ENCODE results near the gene PGA5.
A peak's percentile ranks its signal among the peaks of the same experiment; 100 is the strongest.
"Not testable (repeated sequence)": the region's sequence is repeated elsewhere in the genome, so short reads cannot be mapped to it uniquely, and the experiment has no call there.

Gene PGA5

GRCh38 chr11:61240875-61241274, at the start of gene PGA5:
PGA5 (plus strand) TSS chr11:61241175; CDS start chr11:61241227, 52 bp downstream.
- DNase-seq (ENCODE audit: low read depth): not testable (repeated sequence)

- no peak for DNase-seq (ENCODE audit: low read depth)
Measured at GRCh38 chr11:61193596-61193995, 47.4 kb upstream of the PGA5 start.

- DNase-seq (ENCODE audit: low read depth): no peak
Measured at GRCh38 chr11:61194169-61194671, 46.8 kb upstream of the PGA5 start.

GRCh38 chr11:61194981-61195695, 45.8 kb upstream of the PGA5 start:
- DNase-seq (ENCODE audit: low read depth): no peak

DNA sequence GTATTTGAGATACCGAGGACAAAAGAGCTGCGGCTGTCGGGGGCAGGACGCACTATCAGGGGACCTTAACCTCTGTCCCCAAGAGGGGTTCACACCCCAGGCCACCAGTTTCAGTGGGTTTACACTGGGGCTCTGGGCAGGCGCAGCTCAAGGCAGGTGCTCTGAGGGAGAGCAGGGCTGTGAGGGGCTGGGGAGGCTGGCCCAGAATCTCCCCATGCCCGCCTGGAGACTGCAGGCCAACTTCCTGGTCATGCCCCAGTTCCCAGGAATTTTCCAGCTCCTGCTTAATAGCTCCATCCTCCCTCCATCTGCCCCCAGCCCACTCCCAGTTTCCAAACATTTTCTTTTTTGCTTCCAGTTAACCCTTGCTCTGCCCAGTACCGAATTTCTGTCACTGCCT, 45.3 kb upstream of the PGA5 start:
- DNase-seq (ENCODE audit: low read depth): no peak

GRCh38 chr11:61198361-61198760, 42.6 kb upstream of the PGA5 start:
- DNase-seq (ENCODE audit: low read depth): no peak

- DNase-seq (ENCODE audit: low read depth): no peak
Measured at GRCh38 chr11:61198948-61199523, 41.9 kb upstream of the PGA5 start.

GRCh38 chr11:61201476-61201875, 39.5 kb upstream of the PGA5 start:
- no peak for DNase-seq (ENCODE audit: low read depth)

DNA sequence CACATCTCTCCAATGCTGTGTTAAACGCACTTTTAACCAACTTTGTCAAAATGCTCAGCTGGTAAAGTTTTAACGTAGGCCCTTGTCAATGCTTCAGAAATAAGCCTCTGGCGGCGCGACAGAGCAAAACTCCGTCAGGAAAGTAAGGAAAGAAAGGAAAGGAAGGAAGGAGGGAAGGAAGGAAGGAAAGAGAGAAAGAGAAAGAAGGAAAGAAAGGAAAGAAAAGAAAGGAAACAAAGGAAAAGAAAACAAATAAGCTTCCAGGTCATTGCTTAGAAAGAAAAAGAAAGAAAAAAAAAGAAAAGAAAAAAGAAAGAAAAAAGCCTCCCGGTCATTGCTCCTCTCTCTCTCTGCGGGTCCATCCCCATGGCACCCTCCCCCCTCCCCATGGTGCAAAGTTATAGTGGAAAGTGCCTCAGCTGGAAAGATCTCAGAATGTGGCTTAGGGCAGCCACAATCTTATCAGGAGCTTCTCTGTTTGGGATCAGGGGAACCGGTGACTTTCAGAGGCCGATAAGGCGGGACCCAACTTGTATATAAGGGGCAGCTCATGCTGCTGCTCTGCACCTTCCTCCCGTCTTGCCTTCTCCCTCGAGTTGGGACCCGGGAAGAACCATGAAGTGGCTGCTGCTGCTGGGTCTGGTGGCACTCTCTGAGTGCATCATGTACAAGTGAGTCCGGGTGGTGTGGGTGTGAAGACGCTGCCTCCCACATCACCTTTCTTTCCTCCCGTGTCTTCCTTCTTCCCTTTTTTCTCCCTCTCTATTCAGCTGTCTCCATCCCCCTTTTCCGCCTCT, 37.8 kb upstream of the PGA5 start, which contains the start of gene PGA3:
PGA3 (plus strand) TSS at position 566 of the 797 bp plus-strand sequence; CDS start at position 616, 50 bp downstream.
- peak; percentile 8 for DNase-seq (ENCODE audit: low read depth)

- not testable (repeated sequence) for DNase-seq (ENCODE audit: low read depth)
Measured at GRCh38 chr11:61203873-61204272, 37.1 kb upstream of the PGA5 start.

DNA sequence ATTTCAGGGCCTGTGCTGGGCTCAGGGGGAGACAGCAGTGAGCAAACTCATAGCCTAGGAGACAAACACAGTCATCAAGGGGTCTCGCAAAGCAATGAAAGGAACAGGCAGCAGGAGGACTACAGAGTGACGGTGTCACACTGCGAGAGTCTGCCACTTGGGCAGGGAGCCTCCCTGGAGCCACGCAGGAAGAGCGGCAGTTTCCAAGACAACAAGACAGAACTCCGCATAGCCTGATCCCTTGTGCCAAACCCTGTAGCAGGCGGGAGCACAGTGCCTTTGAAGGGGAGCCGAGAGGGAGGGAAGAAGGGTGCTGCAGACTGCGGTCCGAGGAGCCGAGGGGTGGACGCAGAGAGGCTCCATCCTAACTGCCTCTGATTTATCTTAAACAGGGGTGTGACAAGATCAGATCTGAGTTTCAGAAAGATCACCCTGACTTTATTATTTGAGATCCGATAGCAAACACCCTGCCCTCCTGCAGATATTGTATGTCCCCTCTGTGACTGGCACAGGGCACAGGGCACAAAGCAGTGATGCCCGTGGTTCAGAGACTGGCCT, 36.4 kb upstream of the PGA5 start:
- not testable (repeated sequence) for DNase-seq (ENCODE audit: low read depth)

DNA sequence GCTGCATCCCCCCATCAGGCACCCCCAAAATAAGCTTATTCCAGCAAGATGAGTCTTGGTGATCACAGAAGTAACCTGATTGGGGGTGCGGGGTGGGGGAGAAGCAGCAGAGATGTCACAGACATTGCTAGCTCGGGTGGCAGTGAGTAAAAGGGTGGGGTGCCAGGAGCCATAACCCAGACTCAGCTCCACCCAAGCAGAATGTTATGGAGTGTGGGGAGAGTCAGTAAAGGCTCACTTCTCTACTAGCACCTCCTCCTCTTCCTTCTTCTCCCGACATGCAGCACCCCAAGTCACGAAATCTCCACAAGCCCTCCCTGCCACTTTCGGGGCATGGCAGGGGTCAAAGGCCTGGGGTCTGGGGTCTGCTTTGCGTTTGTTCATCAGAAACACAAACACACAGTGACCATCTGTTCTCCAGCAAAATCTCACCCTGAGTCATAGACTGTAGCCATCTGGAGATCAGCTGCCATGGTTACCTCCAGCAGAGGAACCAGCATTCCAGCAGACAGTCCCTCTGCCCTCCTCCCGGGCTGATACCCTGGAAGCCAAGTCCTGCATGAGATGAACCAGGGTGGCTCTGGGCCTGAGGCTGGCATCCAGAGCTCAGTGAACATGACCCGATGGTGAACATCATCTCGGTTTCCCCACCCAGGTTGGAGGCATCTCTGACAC, 33.2 kb upstream of the PGA5 start:
- DNase-seq (ENCODE audit: low read depth): not testable (repeated sequence)

DNA sequence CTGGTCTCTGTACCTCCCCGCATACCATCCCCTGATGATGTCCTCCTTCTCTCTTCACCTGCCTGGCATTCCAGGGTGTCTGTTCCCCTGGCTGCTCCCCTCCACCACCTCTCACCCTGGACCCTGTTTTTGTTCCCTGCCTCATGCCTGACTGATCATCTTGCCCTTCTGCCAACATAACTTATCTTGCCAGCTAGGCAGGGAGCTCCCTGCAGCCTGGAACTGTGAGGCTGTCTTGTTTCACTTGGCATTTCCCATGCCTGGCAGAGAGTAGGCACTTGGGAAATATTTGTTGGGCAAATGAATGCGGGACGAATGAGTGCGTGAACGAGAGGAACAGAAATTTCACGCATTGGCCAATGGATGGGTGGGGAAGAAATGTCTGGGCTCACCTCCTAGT, 30.3 kb upstream of the PGA5 start:
- DNase-seq (ENCODE audit: low read depth): not testable (repeated sequence)

- DNase-seq (ENCODE audit: low read depth): not testable (repeated sequence)
Measured at GRCh38 chr11:61211327-61211952, 29.5 kb upstream of the PGA5 start.

DNA sequence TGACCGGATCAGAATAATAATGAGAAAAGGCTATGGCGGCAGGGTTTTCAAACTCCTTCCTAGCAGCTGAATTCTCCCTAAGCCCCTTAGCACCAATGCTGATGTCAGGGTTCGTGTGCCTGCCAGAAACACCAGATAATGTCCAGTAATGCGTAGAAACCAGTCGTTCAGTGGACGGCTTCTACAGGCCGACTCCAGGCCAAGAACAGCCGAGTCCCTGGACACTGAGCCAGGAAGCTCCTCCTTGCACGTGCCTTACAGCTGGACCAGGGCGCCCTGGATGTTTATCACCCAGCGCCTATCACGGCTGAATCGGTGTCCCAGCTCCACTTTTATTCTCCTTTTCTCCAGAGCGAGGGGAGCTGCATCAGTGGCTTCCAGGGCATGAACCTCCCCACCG, 28.8 kb upstream of the PGA5 start:
- DNase-seq (ENCODE audit: low read depth): not testable (repeated sequence)

DNA sequence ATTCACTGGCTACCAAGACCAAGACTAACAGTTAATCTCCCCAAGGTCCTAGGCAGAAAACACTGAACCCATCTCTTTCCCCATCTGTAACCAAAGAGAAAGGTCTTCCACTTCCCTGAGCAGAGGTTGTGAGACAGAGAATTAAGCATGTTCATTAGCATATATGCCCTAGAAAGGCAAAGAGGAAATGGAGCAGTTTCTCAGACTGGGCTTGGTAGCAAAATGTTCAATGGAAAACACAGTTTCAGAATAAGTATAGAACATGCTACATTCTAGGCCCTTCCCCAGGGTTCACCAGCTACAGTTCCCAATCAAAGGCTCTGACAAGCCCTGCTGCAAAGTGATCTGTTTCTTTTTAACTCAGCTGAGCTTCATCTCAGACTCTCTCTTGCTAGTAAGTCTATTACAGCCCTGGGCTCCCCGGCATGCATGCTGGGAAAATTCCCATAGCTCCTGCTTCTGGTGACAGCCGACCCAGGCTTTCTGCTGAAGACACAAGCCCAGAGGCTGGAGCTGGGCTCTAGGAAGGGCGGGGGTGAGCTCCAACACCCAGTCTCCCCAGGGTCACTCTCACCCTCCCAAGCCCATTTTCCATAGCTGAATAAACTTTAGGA, 27.2 kb upstream of the PGA5 start:
- not testable (repeated sequence) for DNase-seq (ENCODE audit: low read depth)

GRCh38 chr11:61218306-61218705, 22.7 kb upstream of the PGA5 start:
- DNase-seq (ENCODE audit: low read depth): not testable (repeated sequence)

GRCh38 chr11:61219016-61219415, 22.0 kb upstream of the PGA5 start:
- DNase-seq (ENCODE audit: low read depth): not testable (repeated sequence)

DNA sequence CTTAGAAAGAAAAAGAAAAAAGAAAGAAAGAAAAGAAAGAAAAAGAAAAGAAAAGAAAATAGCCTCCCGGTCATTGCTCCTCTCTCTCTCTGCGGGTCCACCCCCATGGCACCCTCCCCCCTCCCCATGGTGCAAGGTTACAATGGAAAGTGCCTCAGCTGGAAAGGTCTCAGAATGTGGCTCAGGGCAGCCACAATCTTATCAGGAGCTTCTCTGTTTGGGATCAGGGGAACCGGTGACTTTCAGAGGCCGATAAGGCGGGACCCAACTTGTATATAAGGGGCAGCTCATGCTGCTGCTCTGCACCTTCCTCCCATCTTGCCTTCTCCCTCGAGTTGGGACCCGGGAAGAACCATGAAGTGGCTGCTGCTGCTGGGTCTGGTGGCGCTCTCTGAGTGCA, 18.9 kb upstream of the PGA5 start, which contains the start of gene PGA4:
PGA4 (plus strand) TSS at position 301 of the 400 bp plus-strand sequence; CDS start at position 355, 54 bp downstream.
- not testable (repeated sequence) for DNase-seq (ENCODE audit: low read depth)

GRCh38 chr11:61222692-61223091, 18.3 kb upstream of the PGA5 start:
- not testable (repeated sequence) for DNase-seq (ENCODE audit: low read depth)

Measured in CMK (cell line).